Activated CD4-positive, alpha-beta T cell treated with anti-CD3 and anti-CD28 coated beads for 4 hours (primary cell): ENCODE results near the gene TMEM250.
"Not testable (repeated sequence)": the region's sequence is repeated elsewhere in the genome, so short reads cannot be mapped to it uniquely, and the experiment has no call there.

Source experiments
- DNase-seq, 2 donors: peaks; one replicate each; pipeline ENCODE4 v3.0.0-alpha.2; 2020

The TMEM250 gene

DNA sequence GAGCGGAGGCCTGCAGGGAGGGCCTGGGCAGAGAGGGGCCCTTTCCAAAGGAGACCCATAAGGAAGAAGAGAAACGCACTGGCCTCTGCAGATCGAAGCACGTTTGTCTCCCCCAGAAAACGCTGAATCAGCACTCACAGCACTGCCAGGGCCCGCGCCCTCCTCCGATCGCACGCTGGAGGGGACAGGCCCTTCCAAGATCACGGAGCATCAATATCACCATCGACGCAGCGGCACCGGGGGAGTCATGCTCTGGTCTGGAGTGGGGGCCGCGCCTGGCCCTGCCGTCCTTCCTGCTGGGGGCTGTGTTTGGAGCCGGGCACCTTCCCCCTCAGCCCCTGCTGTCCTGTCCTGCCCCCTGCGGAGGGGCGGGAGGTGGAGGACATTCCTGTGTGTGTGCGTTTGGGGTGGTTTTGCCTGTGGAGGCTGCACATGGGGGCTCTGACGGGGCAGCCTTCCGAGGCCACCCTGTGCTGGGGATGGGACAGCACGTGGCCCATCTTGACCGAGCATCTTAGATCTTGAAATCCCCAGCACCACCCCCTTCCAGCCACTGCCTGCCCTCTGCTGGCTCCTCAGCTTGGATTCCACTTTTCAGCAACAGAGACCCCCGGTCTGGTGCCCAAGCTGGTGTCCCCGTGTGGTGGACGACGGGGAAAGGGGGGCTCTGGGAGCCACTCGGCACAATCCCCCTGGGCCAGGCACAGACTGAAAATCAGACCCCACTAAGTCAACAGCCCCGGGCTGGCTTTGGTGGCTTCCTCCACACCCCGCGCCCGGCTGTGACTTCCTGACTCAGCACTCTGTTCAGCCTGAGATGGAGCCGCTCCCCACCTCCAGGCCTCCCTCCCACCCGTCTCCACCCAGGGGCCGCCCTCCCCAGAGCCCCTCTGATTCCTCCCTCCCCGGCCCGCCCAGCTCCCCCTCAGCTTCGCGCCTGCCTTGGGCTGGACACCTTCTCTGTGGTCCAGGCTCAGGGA is 8.3 kb downstream of the TMEM250 start:
- DNase-seq, result peak; percentile 35 to 45

GRCh38 chr9:136109351-136110081 is 9.2 kb downstream of the TMEM250 start:
- peak; percentile 88 to 90 for DNase-seq

GRCh38 chr9:136108648-136109266 is 9.9 kb downstream of the TMEM250 start:
- DNase-seq, result no peak

DNA sequence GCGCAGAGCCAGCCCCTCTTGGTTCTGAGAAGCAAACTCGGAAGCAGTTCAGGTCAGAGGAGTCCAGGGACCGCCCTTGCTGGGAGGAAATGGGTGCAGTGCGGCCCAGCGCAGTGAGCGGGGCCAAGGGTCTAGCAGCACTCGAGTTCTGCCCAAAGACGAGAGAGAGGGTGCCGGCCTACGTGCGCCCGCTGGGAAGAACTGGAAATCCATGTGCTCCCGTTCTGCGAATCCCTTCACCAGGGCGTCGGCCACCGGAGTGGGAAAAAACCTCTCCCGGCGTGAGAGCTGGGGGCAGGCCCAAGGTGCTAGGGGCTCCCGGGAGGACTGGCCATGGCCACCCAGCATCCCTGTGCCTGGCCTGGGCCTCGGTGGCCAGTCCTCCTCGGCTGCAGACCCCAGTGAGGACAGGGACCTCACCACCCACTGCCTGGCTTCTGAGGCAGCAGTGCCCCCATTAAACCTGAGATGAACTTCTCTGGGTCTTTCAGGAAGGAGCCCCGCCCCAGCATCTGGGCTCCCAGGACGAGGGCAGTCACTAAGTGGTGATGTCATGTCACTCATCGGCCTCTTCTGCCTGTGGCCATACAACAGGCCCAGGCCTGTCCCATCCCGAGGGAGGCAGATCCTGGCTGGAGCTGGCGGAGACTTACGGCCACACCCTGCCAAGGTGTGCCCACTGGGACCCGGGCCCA is 10.6 kb downstream of the TMEM250 start:
- no peak for DNase-seq

DNA sequence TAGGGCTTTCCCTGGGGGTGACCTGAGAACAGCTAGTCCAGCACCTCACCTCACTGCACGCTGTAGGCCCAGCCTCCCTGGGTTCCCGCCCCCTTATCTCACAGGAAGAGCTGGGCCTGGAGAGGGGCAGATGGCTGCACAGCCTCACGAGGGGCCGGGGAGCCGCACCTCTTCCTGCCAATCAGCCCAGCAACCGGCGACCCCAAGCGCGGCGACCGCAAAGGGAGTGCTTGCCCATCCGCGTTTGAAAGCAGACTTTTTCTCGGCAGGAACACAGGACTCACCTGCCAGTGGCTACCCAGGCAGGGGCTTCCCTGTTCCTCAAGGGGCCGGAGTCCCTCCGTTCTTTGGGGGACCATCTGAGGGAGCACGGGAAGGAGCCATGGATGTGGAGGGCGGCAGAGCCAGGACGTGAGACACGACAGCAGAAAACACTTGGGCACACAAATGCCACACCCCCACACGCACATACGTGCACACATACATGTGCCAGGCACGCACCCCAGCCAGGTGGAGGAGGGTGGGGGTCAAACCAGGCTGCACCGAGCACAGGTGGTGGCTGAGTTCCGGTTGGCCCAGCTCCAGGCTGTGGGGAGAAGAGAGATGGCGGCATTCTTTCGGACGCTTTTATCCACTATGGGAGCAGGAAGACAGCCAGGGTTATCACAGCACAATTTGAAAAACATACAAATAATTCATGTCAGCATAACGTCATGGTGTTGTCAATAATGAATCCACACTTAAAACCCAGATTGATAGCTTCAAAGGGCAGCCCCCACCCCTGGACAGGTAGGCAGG is 11.3 kb downstream of the TMEM250 start:
- DNase-seq, result no peak

GRCh38 chr9:136105398-136106135 is 13.1 kb downstream of the TMEM250 start:
- no peak for DNase-seq

DNA sequence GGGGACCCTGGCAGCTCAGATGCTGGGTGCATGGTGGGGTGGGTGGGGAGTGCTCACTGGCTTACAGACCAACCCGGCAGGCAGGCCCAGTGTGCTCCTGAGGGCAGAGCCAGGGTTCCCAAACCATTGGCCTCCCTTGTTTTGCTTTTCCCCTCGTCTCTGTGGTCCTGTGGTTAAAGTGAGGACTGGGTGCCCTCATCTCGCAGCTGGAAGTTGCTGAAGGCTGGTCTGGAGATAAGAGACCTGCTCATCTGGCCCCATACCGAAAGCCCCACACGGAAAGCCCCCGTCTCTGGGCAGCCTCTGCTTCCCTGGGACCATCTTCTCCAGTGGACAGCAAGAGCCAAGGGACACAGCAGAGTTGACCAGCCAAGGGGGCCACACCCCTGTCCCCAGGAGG is 13.8 kb downstream of the TMEM250 start:
- DNase-seq, result no peak

DNA sequence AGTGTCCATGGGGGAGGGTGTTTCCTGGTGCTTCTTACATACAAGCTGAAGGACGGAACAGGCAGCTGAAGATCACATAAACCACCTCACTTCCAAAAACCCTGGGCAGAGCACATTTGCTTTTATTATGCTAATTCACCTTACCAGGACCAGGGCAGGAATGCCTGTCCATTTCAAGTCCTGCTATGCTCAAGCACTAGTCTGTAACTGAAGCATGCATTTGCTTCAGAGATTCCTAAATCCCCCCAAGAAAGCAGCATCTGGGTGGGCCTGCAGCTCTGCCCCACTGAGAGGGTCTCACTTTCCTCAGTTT is 14.2 kb downstream of the TMEM250 start:
- no peak for DNase-seq

DNA sequence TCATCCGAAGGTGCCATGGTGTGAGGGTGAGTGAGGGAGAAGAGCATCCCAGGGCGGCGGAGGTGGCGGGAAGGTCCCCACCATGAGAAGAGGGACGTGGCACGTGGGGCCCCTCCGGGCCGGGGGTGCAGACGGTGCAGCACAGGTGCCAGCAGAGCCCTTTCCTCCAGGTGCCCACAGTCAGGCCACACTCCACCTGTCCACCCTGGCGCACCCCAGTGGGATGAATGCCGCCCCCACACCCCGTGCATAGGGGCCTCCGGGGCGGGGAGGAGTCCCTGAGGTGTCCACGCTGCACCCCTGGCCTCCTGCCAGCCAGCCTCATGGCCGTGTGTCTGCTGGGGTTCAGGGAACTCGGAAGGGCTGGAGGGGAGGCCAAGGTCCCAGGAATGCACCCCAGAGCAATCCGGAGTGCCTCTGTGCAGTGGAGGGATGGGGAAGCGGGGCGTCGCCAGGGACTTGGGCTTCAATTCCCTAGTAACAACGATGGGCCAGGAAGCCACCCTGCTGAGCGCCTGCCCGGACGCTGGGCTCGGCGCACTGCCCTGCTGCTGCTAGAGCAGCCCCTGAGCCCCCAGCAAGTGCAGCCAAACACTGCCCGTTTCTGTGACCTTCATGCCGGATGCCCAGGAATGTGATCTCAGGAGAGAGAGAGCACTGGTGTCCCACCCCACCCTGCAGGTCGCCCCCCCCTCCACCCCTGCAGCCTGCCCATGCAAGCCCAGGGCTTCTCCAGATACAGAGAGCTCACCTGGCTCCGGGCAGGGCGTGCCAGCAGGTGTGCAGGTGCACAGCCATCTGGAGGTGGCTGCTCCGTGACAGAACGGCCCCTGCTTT is 14.8 kb downstream of the TMEM250 start:
- no peak for DNase-seq

DNA sequence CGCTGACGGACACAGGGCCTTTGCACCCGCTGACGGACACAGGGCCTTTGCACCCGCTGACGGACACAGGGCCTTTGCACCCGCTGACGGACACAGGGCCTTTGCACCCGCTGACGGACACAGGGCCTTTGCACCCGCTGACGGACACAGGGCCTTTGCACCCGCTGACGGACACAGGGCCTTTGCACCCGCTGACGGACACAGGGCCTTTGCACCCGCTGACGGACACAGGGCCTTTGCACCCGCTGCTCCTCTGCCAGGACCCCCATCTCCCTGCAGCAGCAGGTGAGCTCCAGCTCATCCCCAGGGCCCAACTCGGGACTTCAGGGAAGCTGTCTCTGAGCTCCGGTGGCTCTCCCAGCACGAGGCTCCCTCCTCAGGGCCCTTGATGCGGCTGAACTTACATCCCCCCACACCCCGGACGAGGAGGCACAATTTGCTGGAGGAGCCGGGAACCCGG is 17.0 kb downstream of the TMEM250 start:
- DNase-seq, result not testable (repeated sequence)

- DNase-seq, result no peak
Observed at GRCh38 chr9:136100700-136101614, 17.7 kb downstream of the TMEM250 start.

GRCh38 chr9:136099542-136099941 is 19.1 kb downstream of the TMEM250 start:
- no peak for DNase-seq

- no peak for DNase-seq
Observed at GRCh38 chr9:136098844-136099243, 19.8 kb downstream of the TMEM250 start.

DNA sequence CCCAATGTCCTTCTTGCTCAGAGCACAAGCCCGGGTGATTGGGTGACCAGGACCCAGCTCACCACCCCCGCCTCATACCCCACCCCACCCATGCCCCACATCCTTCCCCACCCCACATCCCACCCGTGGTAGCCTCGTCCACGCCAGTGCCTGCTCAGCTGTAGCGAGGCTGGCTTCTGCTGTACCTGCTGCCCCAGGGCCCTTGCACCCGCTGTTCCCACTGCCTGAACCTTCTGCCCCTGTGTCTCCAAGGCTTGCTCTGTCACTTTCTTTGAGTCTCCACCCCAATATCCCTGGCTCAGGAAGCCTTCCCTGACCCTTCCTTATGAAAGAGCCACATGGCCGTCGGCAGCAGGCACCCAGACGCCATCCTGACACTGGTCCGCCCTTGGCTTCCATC is 20.5 kb downstream of the TMEM250 start:
- DNase-seq, result no peak

DNA sequence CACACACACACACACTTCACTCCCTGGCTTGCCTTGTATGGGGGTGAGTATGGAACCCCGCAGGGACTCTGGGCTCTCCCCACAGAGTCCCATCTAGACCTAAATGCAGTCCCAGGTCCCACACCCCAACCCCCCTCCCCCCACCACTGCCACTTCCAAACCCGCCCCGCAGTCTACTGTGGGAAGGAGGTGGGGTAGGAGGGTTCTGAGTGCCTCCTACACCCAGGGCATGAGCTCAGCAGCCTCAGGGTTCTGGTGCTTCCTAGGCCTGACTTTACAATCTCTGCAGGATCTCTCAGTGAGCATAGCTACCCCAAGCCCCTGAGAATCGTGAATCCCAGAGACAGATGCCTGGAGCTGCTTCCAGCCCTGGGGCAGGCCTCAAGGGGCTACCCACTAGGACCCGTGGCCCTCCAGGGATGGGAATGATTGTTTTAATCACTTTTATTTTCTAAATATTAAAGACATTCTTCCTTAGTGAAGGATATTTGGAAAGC is 22.1 kb downstream of the TMEM250 start:
- no peak for DNase-seq

DNA sequence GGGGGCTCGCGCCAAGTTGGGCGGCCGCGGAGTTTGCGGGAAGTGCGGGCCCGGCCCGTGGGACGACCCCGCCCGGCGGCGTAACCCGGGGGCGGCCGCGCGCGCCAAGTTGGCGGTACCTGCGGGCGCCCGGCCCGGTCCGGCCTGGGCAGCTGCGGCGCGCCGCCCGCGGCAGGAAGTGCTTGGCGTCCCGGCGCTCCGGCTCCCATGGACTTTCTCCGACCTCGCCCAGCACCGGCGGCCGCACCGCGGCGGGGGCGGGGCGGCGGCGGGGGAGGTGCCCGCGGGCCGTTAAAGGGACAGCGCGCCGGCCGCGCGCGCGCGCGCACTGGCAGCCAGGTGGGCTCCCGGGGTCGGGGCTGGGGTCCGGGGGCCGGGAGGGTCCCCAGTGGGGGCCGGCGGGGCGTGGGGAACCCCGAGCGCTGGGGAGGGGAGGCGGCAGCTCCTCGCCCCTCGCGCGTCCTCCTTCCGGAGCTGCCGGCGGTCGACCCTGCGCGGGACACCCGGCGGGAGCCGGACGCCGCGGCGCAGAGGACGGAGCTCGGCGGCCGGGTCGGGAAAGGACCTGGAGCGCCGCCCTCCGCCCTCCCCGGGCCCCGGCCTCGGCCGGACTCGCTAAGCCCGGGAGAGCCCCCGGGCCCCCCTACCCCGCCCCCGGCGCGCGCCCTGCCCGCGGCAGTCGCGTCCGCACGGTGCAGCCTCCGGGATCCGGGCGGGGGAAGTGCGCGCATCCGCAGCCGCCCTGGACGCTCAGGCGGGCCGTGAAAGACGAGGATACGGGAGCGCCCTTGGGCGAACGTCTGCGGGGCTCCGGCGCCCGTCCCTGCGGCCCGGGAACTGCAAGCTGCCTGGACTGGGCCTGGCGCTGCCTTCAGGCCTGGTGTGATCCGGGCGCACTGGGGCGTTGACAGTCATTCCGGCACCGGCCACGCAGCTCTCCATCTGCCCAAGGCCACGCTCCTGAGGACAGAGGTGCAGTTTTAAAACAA is 23.3 kb downstream of the TMEM250 start, which contains the start of gene NACC2:
Gene NACC2 (minus strand): TSS at position 220 of the 989 bp plus-strand sequence. CDS start 44,768 bp downstream, outside the sequence.
- DNase-seq, result no peak
